GM19240 (cell line): ENCODE measurements around the gene RUBCN.
"Not testable (repeated sequence)": the region's sequence is repeated elsewhere in the genome, so short reads cannot be mapped to it uniquely, and the experiment has no call there.

Experiments used
- DNase-seq: peaks from one replicate; pipeline ENCODE4 v3.0.0; 2011; ENCODE audit warnings: low spot score; ENCODE audit not compliant: insufficient read length

The RUBCN gene

DNA sequence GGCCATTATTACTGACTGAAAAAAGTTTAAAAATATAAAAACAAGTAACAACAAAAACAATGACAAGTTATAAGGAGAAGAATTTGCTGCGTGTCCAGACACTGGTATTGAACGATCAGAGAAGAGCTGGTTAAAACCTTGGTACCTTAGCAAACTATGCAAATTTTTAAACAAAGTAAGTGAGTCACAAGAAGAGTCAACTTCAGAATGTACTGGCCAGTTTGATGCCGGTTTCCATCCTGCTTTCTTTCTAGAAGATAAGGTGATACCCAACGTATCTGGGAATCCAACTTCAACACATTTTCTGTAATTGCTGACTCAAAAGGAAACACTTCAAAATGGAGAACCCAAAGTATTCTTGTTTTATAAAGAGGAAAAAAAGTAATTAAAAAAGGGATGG is 49.8 kb downstream of the RUBCN start:
- DNase-seq, result no peak

DNA sequence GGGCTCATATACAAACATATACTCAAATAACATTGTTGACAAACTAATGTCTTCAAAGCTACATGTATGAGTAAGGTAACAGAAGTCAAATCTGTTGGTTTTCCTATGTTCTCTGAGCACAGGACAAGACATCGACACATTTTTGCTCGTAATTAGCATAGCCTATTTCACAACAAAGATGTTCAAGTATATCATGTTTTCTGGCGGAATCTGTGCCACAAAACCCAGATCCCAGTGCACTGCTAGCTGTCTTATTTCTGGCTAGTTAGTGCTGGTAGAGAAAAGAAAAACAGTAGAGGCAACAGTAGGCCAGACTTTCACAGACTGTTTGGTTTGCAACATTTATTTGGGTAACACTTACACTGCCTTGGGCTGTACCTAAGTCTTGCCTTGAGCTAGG is 51.2 kb downstream of the RUBCN start:
- no peak for DNase-seq

GRCh38 chr3:197683191-197683590 is 53.5 kb downstream of the RUBCN start:
- DNase-seq, result no peak

DNA sequence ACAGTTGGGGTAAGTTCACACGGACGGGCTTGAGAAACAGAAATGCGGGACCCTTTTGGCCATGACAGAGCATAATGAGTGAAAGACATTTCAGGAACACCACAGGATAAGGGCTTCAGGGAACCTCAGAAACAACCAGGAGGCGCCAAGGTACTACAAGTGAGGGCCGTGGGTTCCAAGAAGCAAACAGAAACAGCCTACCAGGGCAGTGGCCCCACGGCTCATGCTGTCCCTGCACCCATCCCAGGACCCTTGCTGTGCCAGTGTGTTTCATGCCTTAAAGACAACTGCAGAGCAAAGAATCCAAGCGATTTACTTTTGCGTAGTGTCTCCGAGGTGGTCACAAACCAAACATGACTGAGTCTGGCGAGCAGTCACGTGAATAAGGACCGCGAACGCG is 54.0 kb downstream of the RUBCN start:
- no peak for DNase-seq

- DNase-seq, result no peak
These were observed 55.7 kb downstream of the RUBCN start for GRCh38 chr3:197680955-197681521.

DNA sequence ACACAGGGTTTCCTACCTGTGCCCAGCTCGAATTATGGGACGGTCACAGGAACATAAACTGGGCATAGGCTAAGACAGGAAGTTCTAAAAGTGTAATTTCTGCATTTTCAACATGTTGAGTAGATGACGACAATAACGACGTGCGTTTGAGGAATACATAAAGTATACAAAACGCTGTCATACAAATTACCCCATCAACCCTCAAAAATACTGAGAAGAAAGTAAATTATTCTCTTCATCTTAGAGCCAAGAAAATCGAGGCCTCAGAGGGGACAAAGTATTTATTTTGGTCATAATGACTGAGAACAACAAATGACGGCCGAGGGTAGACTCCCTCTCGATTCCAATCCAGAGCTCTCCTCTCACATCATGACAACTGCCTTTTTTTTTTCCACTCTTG is 60.8 kb downstream of the RUBCN start:
- DNase-seq, result no peak

DNA sequence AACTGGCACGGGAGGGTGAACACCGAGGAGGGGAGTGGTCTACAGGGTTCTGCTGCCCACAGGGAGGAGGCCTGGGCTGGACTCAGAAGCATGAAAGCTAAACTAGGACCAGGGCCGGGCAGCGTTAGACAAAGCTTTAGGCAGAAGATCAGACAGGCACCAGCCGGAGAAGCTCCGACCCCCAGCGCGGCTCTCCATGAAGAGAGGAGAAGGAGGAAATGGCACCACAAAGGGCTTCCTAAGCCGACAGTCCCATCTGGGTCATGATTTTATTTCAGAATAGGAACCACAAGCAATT is 61.2 kb downstream of the RUBCN start:
- DNase-seq, result no peak

- DNase-seq, result no peak
These were observed 61.8 kb downstream of the RUBCN start for GRCh38 chr3:197674741-197675562.

DNA sequence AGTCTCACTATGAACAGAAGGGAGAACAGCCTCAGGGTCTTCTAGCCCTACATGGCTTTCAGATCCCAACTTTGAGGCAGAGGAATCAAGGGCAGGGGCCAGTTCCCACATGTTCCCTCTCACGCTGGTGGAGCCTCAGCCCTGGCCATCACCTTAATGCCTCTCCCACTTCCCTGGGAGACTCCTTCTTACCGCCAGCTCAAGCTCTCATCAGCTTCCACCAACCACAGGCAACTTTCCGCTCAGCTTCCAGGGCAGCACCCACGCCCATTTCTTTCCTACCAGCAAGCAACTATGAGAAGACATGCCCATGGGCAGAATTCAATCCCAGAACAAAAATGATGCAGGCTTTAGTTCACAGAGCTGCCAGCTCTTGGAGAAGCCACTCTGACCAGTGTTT is 63.5 kb downstream of the RUBCN start:
- no peak for DNase-seq

GRCh38 chr3:197670361-197670760 is 66.3 kb downstream of the RUBCN start:
- DNase-seq, result no peak

DNA sequence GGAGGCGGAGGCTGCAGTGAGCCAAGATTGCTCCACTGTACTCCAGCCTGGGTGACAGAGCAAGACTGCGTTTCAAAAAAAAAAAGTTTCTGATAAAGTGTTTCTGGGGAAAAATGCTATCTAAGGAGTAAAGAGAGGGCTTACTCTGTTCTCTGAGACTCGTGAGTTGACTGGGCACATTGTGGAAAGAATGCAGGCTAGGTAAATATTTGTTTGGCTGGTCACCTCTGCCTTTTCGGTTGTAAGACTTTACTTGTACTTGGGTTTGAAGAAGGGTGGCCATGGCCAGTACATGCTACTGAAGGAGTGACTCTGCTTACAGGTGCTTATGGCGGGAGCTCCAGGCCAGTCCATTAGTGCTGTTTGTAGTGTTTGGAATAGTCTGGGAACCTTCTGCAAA is 68.7 kb downstream of the RUBCN start:
- no peak for DNase-seq

DNA sequence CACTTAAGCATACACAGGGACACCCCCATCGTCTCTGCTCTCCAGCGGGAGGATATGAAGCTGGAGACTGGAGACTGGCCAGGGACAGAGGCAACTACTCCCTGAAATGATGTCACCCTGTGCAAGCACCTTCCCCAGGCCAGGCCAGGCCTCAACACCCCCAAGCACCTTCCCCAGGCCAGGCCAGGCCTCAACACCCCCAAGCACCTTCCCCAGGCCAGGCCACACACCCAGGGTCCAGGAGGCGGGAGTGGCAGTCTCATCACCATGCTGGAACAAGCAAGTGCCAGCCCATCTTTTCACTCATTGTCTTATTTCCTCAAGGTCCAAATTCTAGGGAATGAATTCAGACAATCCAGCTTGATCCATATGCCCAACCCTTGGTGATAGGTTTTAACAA is 69.4 kb downstream of the RUBCN start:
- DNase-seq, result not testable (repeated sequence)

DNA sequence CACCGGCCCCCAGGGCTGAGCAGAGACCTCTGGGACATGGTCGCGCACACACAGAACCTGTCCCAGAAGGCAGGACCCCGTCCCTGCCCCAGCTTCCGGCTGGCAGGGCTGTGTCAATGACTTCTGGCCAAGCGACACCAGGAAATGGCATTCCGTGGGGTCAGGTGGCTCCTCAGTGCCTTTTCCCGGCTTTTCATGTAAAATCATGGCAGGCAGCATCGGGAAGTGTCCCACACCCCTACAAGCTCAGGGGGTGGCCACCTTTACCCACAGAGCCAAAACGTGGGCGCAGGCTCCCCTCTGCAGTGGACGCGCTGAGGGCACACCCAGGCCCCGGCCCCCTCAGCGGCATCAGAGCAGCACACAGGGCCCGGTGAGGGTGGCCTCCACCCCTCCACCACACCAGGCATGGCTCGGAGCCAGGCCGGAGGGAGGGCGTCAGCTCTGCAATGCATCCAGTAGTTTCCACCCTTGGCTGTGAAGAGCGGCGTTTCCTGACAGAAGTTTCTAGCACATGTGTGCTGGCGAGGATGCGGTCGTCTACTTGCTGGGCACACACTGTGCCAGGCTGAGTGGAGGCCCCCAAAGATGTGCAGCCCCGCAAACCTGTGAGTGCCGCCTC is 70.4 kb downstream of the RUBCN start:
- DNase-seq, result not testable (repeated sequence)

GRCh38 chr3:197665549-197665948 is 71.2 kb downstream of the RUBCN start:
- not testable (repeated sequence) for DNase-seq

DNA sequence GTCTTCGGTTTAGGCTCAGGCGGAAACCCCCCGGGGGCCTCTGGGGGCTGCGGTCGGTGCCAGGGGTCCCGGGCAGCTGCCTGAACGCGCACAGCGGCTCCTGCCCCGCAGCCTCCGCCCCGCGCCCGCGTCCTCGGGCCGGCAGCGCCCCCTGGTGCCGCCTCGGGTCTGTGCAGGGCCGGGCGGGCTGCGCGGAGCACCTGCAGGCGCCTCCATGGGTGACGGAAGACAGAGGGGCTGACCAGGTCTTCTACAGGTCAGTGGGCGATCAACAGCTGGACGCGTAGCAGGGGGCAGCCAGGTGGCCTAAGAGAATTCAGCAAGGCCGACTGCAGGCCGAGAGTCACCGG is 71.6 kb downstream of the RUBCN start:
- DNase-seq, result not testable (repeated sequence)

DNA sequence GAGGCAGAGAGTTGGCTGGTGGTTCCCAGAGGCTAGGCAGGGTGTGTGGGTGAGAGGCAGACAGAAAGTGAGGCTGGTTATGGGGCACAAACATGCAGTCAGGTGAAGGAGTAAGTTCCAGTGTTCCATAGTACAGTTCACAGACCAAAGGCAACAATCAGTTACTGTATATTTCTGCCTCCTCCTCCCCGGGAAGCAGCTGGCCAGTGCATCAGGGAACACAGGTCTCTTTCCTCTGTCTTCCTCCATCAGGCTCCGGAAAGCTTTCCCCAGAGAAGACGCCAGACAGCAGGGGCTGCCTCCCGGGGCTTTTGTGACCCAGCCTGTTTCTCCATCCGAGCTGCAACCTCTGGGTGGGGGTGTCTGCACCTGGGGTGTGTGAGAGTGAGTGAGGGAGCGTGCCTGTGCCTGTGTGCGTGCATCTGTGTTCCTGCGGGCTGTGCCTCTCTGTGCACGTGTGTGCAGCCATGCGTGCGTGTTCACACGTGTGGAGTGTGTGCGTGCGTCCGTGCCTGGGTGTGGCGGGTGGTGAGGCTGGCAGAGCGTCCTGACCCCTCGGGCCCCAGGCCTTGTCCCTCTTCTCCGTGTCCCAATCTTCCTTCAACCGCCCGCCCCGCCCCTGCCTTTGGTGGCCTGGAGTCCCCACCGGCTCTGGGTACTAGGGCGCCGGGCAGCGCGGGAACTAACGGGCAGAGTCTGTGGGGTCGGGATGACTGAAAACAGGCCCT is 72.1 kb downstream of the RUBCN start:
- not testable (repeated sequence) for DNase-seq

GRCh38 chr3:197663367-197664140 is 73.2 kb downstream of the RUBCN start:
- not testable (repeated sequence) for DNase-seq

GRCh38 chr3:197662352-197662751 is 74.4 kb downstream of the RUBCN start:
- DNase-seq, result not testable (repeated sequence)

- DNase-seq, result not testable (repeated sequence)
These were observed 74.8 kb downstream of the RUBCN start for GRCh38 chr3:197661874-197662273.

- not testable (repeated sequence) for DNase-seq
These were observed 75.4 kb downstream of the RUBCN start for GRCh38 chr3:197661234-197661834.

GRCh38 chr3:197659701-197660100 is 77.0 kb downstream of the RUBCN start:
- DNase-seq, result not testable (repeated sequence)
